ENCODE results near the gene ANAPC4. TPM values are rescaled to one million over a fixed set of nuclear protein-coding genes. Genes with fewer than 3 reads are reported as not detected.

ANAPC4 gene
- total and polyA plus RNA-seq, 7 donors: 9.0 to 20.1 (median 13.5) TPM

- DNase-seq (no peak), ATAC-seq (no peak)
- Histone ChIP-seq H3K9me3 (peaks cover 7% of the 10 kb centered on the region), H3K27ac (no peak overlapping the region), H3K27me3 (ENCODE audit: insufficient read depth in 3 of 3, low read length in 2 of 3) (no peaks in the 10 kb centered on the region), H3K36me3 (ENCODE audit: insufficient read depth in 1 of 2, low read depth in 1 of 2) (no peaks in the 10 kb centered on the region), H3K4me1 (no peaks in the 10 kb centered on the region), H3K4me3 (no peak overlapping the region)
- TF ChIP-seq CTCF (IDR thresholded peaks at IDR 0.05): no peak
- 87 to 88% (median 87%) methylated on average over 6 of the region's 6 CpGs for WGBS, 3 donors
- intact Hi-C loops (cut with DNase I): no loop called here
Observed at GRCh38 chr4:25443851-25444250, 66.8 kb downstream of the ANAPC4 start.

GRCh38 chr4:25446611-25447010 is 69.5 kb downstream of the ANAPC4 start:
- DNase-seq (no peak), ATAC-seq (no peak)
- intact Hi-C loops (cut with DNase I): no loop called here
- no peak for TF ChIP-seq CTCF (IDR thresholded peaks at IDR 0.05)
- no peaks in the 10 kb centered on the region for H3K4me1 ChIP-seq
- H3K27me3 ChIP-seq (ENCODE audit: insufficient read depth in 3 of 3, low read length in 2 of 3): no peaks in the 10 kb centered on the region
- no peak overlapping the region for H3K27ac ChIP-seq
- no peak overlapping the region for H3K4me3 ChIP-seq
- WGBS, 3 donors: 65 to 74% (median 68%) methylated on average over 4 of the region's 4 CpGs
- no peaks in the 10 kb centered on the region for H3K9me3 ChIP-seq
- no peaks in the 10 kb centered on the region for H3K36me3 ChIP-seq (ENCODE audit: insufficient read depth in 1 of 2, low read depth in 1 of 2)

GRCh38 chr4:25448379-25449109 is 71.5 kb downstream of the ANAPC4 start:
- 60 to 67% (median 63%) methylated on average over 5 of the region's 5 CpGs for WGBS, 3 donors

GRCh38 chr4:25449270-25449669 is 72.2 kb downstream of the ANAPC4 start:
- Histone ChIP-seq H3K9me3 (no peaks in the 10 kb centered on the region), H3K4me1 (no peaks in the 10 kb centered on the region), H3K27me3 (ENCODE audit: insufficient read depth in 3 of 3, low read length in 2 of 3) (no peaks in the 10 kb centered on the region), H3K36me3 (ENCODE audit: insufficient read depth in 1 of 2, low read depth in 1 of 2) (no peaks in the 10 kb centered on the region), H3K4me3 (no peak overlapping the region), H3K27ac (no peak overlapping the region)
- DNase-seq (no peak), ATAC-seq (no peak)
- intact Hi-C loops (cut with DNase I): no loop called here
- no peak for TF ChIP-seq CTCF (IDR thresholded peaks at IDR 0.05)
- WGBS, 3 donors: 58 to 71% (median 61%) methylated on average over 5 of the region's 5 CpGs

More at GRCh38 chr4:25448379-25449109, 71.5 kb downstream of the ANAPC4 start:
- TF ChIP-seq CTCF (IDR thresholded peaks at IDR 0.05): no peak
- Histone ChIP-seq H3K4me1 (no peaks in the 10 kb centered on the region), H3K9me3 (no peaks in the 10 kb centered on the region), H3K4me3 (no peak overlapping the region), H3K36me3 (ENCODE audit: insufficient read depth in 1 of 2, low read depth in 1 of 2) (no peaks in the 10 kb centered on the region), H3K27me3 (ENCODE audit: insufficient read depth in 3 of 3, low read length in 2 of 3) (no peaks in the 10 kb centered on the region), H3K27ac (no peak overlapping the region)
- ATAC-seq (no peak), DNase-seq (no peak)
- intact Hi-C loops (cut with DNase I): no loop called here

DNA sequence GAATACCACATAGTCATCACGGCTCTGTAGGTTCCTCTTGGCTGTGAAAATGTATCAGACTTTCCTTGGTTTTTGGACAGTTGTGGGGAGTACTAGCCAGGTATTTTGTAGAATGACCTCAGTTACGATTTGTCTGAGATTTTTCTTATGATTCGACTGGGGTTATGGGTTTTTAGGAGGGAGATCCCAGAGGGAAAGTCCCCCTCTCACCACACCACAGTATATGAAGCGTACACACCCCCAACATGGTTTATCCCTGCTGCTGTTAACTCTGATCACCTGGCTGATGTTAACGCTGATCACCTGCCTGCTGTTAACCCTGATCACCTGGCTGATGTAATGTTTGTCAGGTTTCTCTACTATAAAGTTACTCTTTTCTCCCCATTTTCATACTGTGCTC is 72.6 kb downstream of the ANAPC4 start:
- 81 to 83% (median 82%) methylated on average over 5 of the region's 5 CpGs for WGBS, 3 donors
- intact Hi-C loops (cut with DNase I): no loop called here

More for the DNA sequence above, 72.6 kb downstream of the ANAPC4 start:
- no peak for TF ChIP-seq CTCF (IDR thresholded peaks at IDR 0.05)
- ATAC-seq (no peak), DNase-seq (no peak)
- Histone ChIP-seq H3K9me3 (no peaks in the 10 kb centered on the region), H3K27me3 (ENCODE audit: insufficient read depth in 3 of 3, low read length in 2 of 3) (no peaks in the 10 kb centered on the region), H3K27ac (no peak overlapping the region), H3K4me3 (no peak overlapping the region), H3K36me3 (ENCODE audit: insufficient read depth in 1 of 2, low read depth in 1 of 2) (no peaks in the 10 kb centered on the region), H3K4me1 (no peaks in the 10 kb centered on the region)
